Measurements from ENCODE around the gene MRPL46. TPM values are rescaled to one million over a fixed set of nuclear protein-coding genes. Genes with fewer than 3 reads are reported as not detected.

MRPL46 gene
- total and polyA plus RNA-seq, 12 donors = 31.7 to 194 (median 45.1) TPM

GRCh38 chr15:88419830-88420229 is 47.4 kb downstream of the MRPL46 start:
- Histone ChIP-seq H3K4me1 (replicated peaks in 1 of 2) (no peaks in the 10 kb centered on the region), H3K9me3 (replicated peaks in 1 of 3) (no peaks in the 10 kb centered on the region), H3K36me3 (replicated peaks in 1 of 2) (no peaks in the 10 kb centered on the region), H3K27ac (no peak overlapping the region), H3K4me3 (no peak overlapping the region), H3K27me3 (peaks cover 3% of the 10 kb centered on the region)
- no peak for TF ChIP-seq POLR2A (IDR thresholded peaks at IDR 0.05)
- no peak for TF ChIP-seq CTCF (IDR thresholded peaks at IDR 0.05)
- WGBS, 4 donors = 49 to 63% (median 59%) methylated on average over 3 of the region's 3 CpGs
- intact Hi-C loops (cut with DNase I) = no loop called here
- no peak for DNase-seq

Other genes with a start within 250 kb of the MRPL46 start
- gene NTRK3, start 210.6 kb downstream of the MRPL46 start, total RNA-seq = 1 to 10 TPM; 1.9 to 6.8 (median 2.9) TPM
- gene NTRK3, start 210.6 kb downstream of the MRPL46 start, polyA plus RNA-seq = 1 to 10 TPM; 1.6 to 8.5 (median 5.0) TPM
- 100 to 1,000 TPM in 2 of 9 donors, 10 to 100 TPM in 7; 47.7 to 194 (median 57.2) TPM for gene MRPS11, start 320 bp upstream of the MRPL46 start, total RNA-seq
- 100 to 1,000 TPM in 1 of 3 donors, 10 to 100 TPM in 2; 41.3 to 121 (median 61.9) TPM for gene MRPS11, start 320 bp upstream of the MRPL46 start, polyA plus RNA-seq
- 10 to 100 TPM in 5 of 9 donors, 1 to 10 TPM in 4; 4.8 to 16.6 (median 10.3) TPM for gene DET1, start 79.3 kb upstream of the MRPL46 start, total RNA-seq
- 10 to 100 TPM in 1 of 3 donors, 1 to 10 TPM in 2; 2.5 to 14.3 (median 4.8) TPM for gene DET1, start 79.3 kb upstream of the MRPL46 start, polyA plus RNA-seq
- gene AEN, start 154.0 kb upstream of the MRPL46 start, total RNA-seq = 10 to 100 TPM in 8 of 9 donors, 1 to 10 TPM in 1; 8.5 to 29.3 (median 15.0) TPM
- gene AEN, start 154.0 kb upstream of the MRPL46 start, polyA plus RNA-seq = 10 to 100 TPM in 1 of 3 donors, 1 to 10 TPM in 2; 4.9 to 11.3 (median 6.8) TPM
- 10 to 100 TPM in 2 of 9 donors, 1 to 10 TPM in 7; 1.6 to 13.6 (median 7.6) TPM for gene ISG20, start 171.6 kb upstream of the MRPL46 start, total RNA-seq
- 10 to 100 TPM in 2 of 3 donors, 1 to 10 TPM in 1; 4.4 to 11.7 (median 10.2) TPM for gene ISG20, start 171.6 kb upstream of the MRPL46 start, polyA plus RNA-seq